DOHH2 (cell line): ENCODE data around the gene SLC27A5.

Source experiments
- H3F3A ChIP-seq: fragments of 200-600 bp; sonication (generic), shearing (Covaris generic); 2 replicates; pipeline ENCODE4 v1.6.0; 2016; ENCODE audit warnings: antibody characterized with exemption, mild to moderate bottlenecking; ENCODE audit not compliant: control insufficient read depth, insufficient read depth
- H3K27ac ChIP-seq: fragments of 200-600 bp; sonication (generic); 2 replicates; pipeline ENCODE4 v1.5.1; 2014; ENCODE audit warnings: low read depth, mild to moderate bottlenecking, low read length, moderate library complexity
- H3K27me3 ChIP-seq: fragments of 200-600 bp; sonication (generic); 2 replicates; pipeline ENCODE4 v1.6.1; 2014; ENCODE audit warnings: mild to moderate bottlenecking, low read length, mixed read lengths; ENCODE audit not compliant: control insufficient read depth
- H3K36me3 ChIP-seq: fragments of 200-600 bp; sonication (generic); 2 replicates; pipeline ENCODE4 v1.6.1; 2014; ENCODE audit warnings: mild to moderate bottlenecking, low read length, moderate library complexity, mixed read lengths; ENCODE audit not compliant: control insufficient read depth
- H3K4me1 ChIP-seq: fragments of 200-600 bp; sonication (generic); 2 replicates; pipeline ENCODE4 v1.6.1; 2014; ENCODE audit warnings: mild to moderate bottlenecking, low read length, mixed read lengths; ENCODE audit not compliant: control insufficient read depth
- H3K4me2 ChIP-seq: fragments of 200-600 bp; sonication (generic); 2 replicates; pipeline ENCODE4 v1.6.0; 2014; ENCODE audit warnings: mild to moderate bottlenecking, low read length, moderate library complexity
- H3K4me3 ChIP-seq: fragments of 200-600 bp; sonication (generic); 2 replicates; pipeline ENCODE4 v1.5.1; 2014; ENCODE audit warnings: mild to moderate bottlenecking, low read length, mixed read lengths
- H3K79me2 ChIP-seq: fragments of 200-600 bp; sonication (generic); 2 replicates; pipeline ENCODE4 v1.6.1; 2014; ENCODE audit warnings: mild to moderate bottlenecking, low read length, mixed read lengths; ENCODE audit not compliant: control insufficient read depth
- H3K9me2 ChIP-seq: fragments of 200-600 bp; sonication (generic); replicated peaks from 2 replicates; pipeline ENCODE4 v1.6.1; 2014; ENCODE audit warnings: mild to moderate bottlenecking, low read length, mixed read lengths; ENCODE audit not compliant: control insufficient read depth
- H3K9me3 ChIP-seq: fragments of 200-600 bp; sonication (generic); 2 replicates; pipeline ENCODE4 v1.6.1; 2014; ENCODE audit warnings: antibody characterized with exemption, low read length, mixed read lengths; ENCODE audit not compliant: control insufficient read depth, insufficient read depth
- H4K20me1 ChIP-seq: fragments of 200-600 bp; sonication (generic); 2 replicates; pipeline ENCODE4 v1.6.0; 2014; ENCODE audit warnings: low read depth, mild to moderate bottlenecking, antibody characterized with exemption, low read length, moderate library complexity; ENCODE audit not compliant: control insufficient read depth, insufficient read depth
- EZH2phosphoT487 ChIP-seq: fragments of 200-600 bp; sonication (generic); IDR thresholded peaks from 2 replicates; pipeline ENCODE4 v1.6.1; 2017; ENCODE audit warnings: borderline replicate concordance, mild to moderate bottlenecking, antibody characterized with exemption, low read length, moderate library complexity, mixed read lengths
- TF ChIP-seq, protein P1 (sequence below): fragments of 200-600 bp; sonication (generic); IDR thresholded peaks from one replicate; pipeline ENCODE4 v1.5.1; 2014; ENCODE audit warnings: antibody characterized with exemption, mild to moderate bottlenecking, low read depth, low read length; ENCODE audit not compliant: poor library complexity, severe bottlenecking

The SLC27A5 gene

DNA sequence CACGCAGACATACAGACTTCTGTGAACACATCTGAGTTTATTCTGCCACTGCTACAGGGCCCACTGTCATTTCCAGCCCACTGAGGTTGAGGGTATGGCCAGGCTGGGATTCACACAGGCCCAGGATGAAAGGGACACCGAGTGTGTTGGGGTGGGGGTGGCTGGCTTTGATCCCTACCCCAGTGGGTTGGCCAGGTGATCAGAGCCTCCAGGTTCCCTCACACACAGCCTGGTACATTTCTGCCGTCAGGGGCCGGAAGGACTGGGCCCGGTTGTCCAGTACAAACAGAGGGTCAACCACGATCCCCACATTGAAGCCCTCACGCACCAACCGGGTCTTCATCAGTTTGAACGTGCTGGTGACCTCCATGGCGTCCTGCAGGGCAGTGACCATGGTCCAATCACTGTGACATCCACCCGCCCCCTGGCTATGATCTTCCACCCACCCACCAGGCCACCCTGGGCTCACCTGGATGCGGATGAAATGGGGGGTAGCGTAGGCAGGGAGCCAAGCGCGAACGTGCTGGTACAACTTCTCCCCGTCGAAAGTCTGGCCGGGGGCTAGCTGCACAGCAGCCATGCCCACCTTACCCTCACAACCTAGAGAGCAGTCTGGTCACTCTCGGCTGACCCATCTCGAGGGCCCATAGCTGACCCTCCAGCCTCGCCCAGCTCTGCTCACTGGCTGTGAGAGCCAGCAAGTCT, 13.3 kb downstream of the SLC27A5 start:
- Histone ChIP-seq H3K9me3 (peaks cover 11% of the 10 kb centered on the region; the same call in 1 of the 2 replicates), H3K9me2 (no peaks in the 10 kb centered on the region), H3K36me3 (no peaks in the 10 kb centered on the region; the same call in 1 of the 2 replicates), H3K27ac (no peak overlapping the region), H3F3A (no peaks in the 10 kb centered on the region), H3K27me3 (no peaks in the 10 kb centered on the region), H4K20me1 (no peaks in the 10 kb centered on the region), H3K4me3 (peak overlapping the region; percentile 81), H3K4me2 (peak overlapping the region; percentile 95), H3K4me1 (peaks cover 16% of the 10 kb centered on the region), H3K79me2 (peaks cover 15% of the 10 kb centered on the region)
- TF ChIP-seq, protein P1, sequence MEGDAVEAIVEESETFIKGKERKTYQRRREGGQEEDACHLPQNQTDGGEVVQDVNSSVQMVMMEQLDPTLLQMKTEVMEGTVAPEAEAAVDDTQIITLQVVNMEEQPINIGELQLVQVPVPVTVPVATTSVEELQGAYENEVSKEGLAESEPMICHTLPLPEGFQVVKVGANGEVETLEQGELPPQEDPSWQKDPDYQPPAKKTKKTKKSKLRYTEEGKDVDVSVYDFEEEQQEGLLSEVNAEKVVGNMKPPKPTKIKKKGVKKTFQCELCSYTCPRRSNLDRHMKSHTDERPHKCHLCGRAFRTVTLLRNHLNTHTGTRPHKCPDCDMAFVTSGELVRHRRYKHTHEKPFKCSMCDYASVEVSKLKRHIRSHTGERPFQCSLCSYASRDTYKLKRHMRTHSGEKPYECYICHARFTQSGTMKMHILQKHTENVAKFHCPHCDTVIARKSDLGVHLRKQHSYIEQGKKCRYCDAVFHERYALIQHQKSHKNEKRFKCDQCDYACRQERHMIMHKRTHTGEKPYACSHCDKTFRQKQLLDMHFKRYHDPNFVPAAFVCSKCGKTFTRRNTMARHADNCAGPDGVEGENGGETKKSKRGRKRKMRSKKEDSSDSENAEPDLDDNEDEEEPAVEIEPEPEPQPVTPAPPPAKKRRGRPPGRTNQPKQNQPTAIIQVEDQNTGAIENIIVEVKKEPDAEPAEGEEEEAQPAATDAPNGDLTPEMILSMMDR: no peak
- TF ChIP-seq EZH2phosphoT487: no peak

DNA sequence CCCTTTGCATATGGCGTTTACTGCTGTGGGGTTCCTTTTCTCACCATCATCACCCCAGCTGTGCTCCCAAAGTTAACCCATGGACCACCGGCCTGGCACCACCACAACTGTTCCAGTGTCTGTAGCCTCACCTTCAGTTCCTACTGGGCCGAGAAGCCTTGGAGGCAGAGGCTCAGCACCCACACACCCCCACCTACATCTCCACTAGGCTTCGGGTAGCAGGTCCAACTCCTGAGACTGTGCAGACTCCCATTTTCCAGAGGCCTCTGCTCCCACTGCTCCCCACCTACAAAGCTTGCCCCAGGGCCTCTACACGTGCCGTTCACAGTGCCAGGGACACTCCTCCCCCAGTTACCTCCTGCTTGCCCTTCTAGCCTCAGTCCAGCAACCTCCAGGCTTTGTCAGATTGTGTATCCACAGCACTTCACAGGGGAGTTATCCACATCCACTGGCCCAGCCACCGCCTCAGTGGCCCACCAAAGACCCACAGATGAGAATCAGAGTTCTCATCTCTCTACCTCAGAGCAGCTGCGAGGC, 14.1 kb downstream of the SLC27A5 start:
- Histone ChIP-seq H3K27ac (no peak overlapping the region), H4K20me1 (no peaks in the 10 kb centered on the region), H3K79me2 (peaks cover 15% of the 10 kb centered on the region), H3K4me1 (peaks cover 16% of the 10 kb centered on the region), H3K36me3 (no peaks in the 10 kb centered on the region; the same call in 1 of the 2 replicates), H3K27me3 (no peaks in the 10 kb centered on the region), H3K9me3 (peaks cover 11% of the 10 kb centered on the region; the same call in 1 of the 2 replicates), H3K4me2 (peak overlapping the region; percentile 95; the same call in 1 of the 2 replicates), H3F3A (no peaks in the 10 kb centered on the region), H3K9me2 (no peaks in the 10 kb centered on the region), H3K4me3 (no peak overlapping the region)
- TF ChIP-seq, protein P1: no peak
- no peak for TF ChIP-seq EZH2phosphoT487

DNA sequence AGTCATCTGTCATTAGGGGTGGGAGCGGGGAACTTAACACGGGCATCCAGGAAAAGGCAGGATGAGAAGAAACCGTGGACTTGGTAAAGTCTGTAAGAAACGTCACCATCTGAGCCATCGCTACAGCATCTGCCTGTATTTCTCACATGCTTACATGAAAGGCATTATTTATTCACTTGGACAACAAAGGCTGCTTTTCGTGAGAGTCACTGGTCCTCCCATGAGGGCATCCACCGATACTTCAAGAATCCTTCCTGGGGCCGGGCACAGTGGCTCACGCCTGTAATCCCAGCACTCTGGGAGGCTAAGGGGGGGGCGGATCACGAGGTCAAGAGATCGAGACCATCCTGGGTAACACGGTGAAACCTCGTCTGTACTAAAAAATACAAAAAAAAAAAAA, 19.5 kb downstream of the SLC27A5 start:
- H3K4me2 ChIP-seq: no peak overlapping the region
- H3K79me2 ChIP-seq: no peaks in the 10 kb centered on the region
- H3K27me3 ChIP-seq: no peaks in the 10 kb centered on the region
- no peaks in the 10 kb centered on the region for H3F3A ChIP-seq
- no peak overlapping the region for H3K27ac ChIP-seq
- H3K36me3 ChIP-seq: no peaks in the 10 kb centered on the region
- no peak for TF ChIP-seq EZH2phosphoT487
- TF ChIP-seq, protein P1: no peak
- H3K4me3 ChIP-seq: no peak overlapping the region
- H3K9me3 ChIP-seq: no peaks in the 10 kb centered on the region
- H3K4me1 ChIP-seq: no peaks in the 10 kb centered on the region; the same call in 1 of the 2 replicates
- no peaks in the 10 kb centered on the region for H4K20me1 ChIP-seq
- H3K9me2 ChIP-seq: no peaks in the 10 kb centered on the region
